CD4-positive, alpha-beta T cell treated with Interleukin-21 for 1 hour (primary cell): ENCODE results near the gene LRG1.

Experiments used
- DNase-seq: peaks from one replicate; pipeline ENCODE4 v3.0.0-alpha.2; 2020

Gene LRG1

GRCh38 chr19:4575267-4576015 lies 35.6 kb upstream of the LRG1 start:
- no peak for DNase-seq

DNA sequence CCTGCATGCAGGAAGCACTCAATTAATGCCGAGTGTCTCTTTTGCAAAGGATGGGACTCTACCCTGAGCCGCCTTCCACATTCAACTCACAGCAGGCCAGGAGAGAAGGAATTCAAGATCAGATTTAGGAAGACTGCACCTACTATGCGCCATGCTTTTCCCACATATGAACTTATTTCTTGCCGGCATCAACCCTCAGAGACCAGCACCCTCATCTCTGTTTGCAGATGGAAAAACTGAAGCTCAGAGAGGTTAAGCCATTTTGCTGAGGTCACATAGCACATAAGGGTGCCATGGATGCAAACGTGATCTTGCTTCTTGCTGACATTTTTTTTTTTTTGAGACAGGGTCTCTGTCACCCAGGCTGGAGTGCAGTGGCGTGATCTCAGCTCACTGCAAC lies 33.8 kb upstream of the LRG1 start:
- no peak for DNase-seq

- DNase-seq, result no peak
These were observed 31.6 kb upstream of the LRG1 start for GRCh38 chr19:4571305-4571917.

DNA sequence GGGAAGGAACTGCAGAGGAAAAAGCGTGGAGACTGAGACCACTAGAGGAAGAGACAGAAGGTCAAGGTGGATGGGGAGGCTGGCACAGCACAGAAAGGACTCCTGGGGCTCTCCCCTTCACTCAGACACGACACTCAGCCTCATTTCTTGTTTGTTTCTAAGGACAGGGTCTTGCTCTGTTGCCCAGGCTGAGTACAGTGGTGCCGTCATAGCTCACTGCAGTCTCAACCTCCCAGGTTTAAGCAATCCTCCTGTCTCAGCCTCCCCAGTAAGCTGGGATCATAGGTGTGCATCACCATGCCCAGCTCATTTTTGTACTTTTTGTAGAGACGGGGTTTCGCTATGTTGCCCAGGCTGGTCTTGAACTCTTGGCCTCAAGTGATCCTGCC lies 31.1 kb upstream of the LRG1 start:
- no peak for DNase-seq

GRCh38 chr19:4570402-4570801 lies 30.6 kb upstream of the LRG1 start:
- DNase-seq, result no peak

- no peak for DNase-seq
These were observed 29.1 kb upstream of the LRG1 start for GRCh38 chr19:4568886-4569285.

DNA sequence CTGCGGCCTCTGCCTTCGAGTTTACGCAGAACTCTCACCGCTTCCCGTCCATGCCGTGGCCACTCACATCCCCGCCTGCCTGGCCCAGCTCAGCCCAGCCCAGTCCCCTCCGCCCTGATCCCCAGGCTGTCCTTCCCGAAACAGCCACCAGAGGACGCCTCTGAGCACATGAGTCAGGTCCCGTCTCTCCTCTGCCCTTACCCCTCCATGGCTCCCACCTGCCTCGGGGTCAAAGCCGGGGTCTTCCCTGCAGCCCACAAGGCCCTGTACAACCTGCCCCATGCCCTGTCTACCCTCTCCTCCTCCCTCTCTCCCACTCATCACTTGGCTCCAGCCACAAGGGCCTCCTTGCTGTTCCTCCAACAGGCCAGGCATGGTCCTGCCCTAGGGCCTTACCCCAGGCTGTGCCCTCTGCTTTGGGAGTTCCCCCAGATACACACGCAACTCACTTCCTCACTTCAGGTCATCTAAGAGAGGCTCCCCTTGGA lies 27.8 kb upstream of the LRG1 start:
- DNase-seq, result peak; percentile 62

GRCh38 chr19:4566402-4567051 lies 26.7 kb upstream of the LRG1 start:
- DNase-seq, result no peak

DNA sequence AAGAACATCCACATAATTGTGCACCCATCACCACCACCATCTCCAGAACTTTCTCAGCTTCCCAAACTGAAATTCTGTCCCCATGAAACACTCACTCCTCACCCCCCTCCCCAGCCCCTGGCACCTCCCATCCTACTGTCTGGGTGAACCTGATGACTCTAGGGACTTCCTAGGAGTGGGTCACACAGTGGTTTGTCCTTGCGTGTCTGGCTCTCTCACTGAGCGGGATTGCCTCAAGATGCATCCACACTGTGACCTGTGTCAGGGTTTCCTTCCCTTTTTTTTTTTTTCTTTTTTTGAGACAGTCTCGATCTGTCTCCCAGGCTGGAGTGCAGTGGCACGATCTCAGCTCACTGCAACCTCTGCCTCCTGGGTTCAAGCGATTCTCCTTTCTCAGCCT lies 23.7 kb upstream of the LRG1 start:
- DNase-seq, result peak; percentile 16

DNA sequence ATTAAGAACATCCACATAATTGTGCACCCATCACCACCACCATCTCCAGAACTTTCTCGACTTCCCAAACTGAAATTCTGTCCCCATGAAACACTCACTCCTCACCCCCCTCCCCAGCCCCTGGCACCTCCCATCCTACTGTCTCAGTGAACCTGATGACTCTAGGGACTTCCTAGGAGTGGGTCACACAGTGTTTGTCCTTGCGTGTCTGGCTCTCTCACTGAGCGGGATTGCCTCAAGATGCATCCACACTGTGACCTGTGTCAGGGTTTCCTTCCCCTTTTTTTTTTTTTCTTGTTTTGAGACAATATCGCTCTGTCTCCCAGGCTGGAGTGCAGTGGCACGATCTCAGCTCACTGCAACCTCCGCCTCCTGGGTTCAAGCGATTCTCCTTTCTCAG lies 22.2 kb upstream of the LRG1 start:
- peak; percentile 22 for DNase-seq

GRCh38 chr19:4559569-4559968 lies 19.7 kb upstream of the LRG1 start, which contains the start of gene SEMA6B:
SEMA6B (minus strand) TSS chr19:4559684; CDS start chr19:4558457, 1,227 bp downstream.
- DNase-seq, result no peak

GRCh38 chr19:4557971-4558941 lies 18.4 kb upstream of the LRG1 start:
- no peak for DNase-seq

- DNase-seq, result no peak
These were observed 17.5 kb upstream of the LRG1 start for GRCh38 chr19:4557144-4557970.

GRCh38 chr19:4556597-4557127 lies 16.8 kb upstream of the LRG1 start:
- DNase-seq, result no peak

- no peak for DNase-seq
These were observed 16.1 kb upstream of the LRG1 start for GRCh38 chr19:4555657-4556561.

DNA sequence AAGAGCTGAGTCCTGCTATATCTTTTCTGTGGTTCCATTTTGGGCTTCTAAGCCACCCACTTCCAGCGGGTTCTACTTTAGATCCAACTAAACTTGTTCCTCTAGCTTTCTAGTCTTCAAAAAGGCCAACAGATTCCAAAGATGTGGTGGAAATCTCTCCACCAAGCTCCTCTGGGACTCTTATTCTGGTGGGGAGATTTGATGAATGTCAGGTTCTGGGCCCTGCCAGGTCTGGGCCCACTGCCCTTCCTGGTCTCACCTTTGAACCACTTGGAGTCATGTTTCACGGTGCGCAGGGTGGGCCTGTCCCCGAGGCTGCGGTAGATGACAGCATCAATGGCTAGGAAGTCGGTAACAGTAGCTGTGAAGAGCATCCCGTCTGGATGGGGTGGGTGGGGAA lies 14.9 kb upstream of the LRG1 start:
- no peak for DNase-seq

GRCh38 chr19:4553775-4554174 lies 13.9 kb upstream of the LRG1 start:
- DNase-seq, result no peak

GRCh38 chr19:4553092-4553695 lies 13.4 kb upstream of the LRG1 start:
- no peak for DNase-seq

DNA sequence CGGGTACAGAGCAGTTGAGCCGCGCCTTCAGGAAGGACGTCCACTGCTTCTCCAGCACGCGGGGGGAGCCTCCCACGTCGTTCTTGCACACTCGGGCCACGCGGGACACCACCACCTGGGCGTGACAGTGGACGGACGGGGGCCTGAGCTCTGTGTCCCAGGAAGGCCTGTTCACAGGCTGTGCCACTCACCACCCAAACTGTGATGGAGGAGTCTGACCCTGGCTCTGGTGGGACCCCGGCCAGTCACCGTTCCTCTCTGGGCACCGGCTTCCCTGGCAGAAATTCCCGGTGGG lies 12.6 kb upstream of the LRG1 start:
- DNase-seq, result no peak

GRCh38 chr19:4550479-4551050 lies 10.7 kb upstream of the LRG1 start:
- no peak for DNase-seq
